ENCODE measurements around the gene RNF213.

The RNF213 gene

GRCh38 chr17:80290156-80290555 is 29.5 kb downstream of the RNF213 start:
- POLR2A ChIA-PET: no interaction called here
- Histone ChIP-seq H3K9me3 (ENCODE audit: control insufficient read depth, insufficient read depth, low read depth, low read length) (no peaks in the 10 kb centered on the region), H3K4me1 (ENCODE audit: control insufficient read depth, insufficient read depth, low read length) (no peaks in the 10 kb centered on the region), H3K36me3 (ENCODE audit: control insufficient read depth in 2 of 2, insufficient read depth in 1 of 2, low read length in 2 of 2) (peaks cover 19 to 70% of the 10 kb centered on the region in 2 experiments; a peak in 2 of 3 replicates), H3K27ac (ENCODE audit: extremely low read depth, low read depth, low read length) (no peak overlapping the region), H3K4me3 (ENCODE audit: low read depth, low read length) (no peak overlapping the region)
- CTCF ChIA-PET: no interaction called here
- TF ChIP-seq ZBTB26 (tag by site-specific recombination; optimal IDR thresholded peaks at IDR 0.05) (peak; percentile 65), ZSCAN18 (tag by site-specific recombination; IDR thresholded peaks at IDR 0.05) (no peak), SP2 (tag by site-specific recombination; IDR thresholded peaks at IDR 0.05) (no peak), OSR2 (tag by site-specific recombination; IDR thresholded peaks at IDR 0.05) (no peak), TSHZ1 (tag by site-specific recombination; IDR thresholded peaks at IDR 0.05; ENCODE audit: borderline replicate concordance) (no peak), ZNF23 (tag by site-specific recombination; IDR thresholded peaks at IDR 0.05; ENCODE audit: borderline replicate concordance) (no peak), ZNF785 (tag by site-specific recombination; IDR thresholded peaks at IDR 0.05) (no peak), ZSCAN4 (tag by site-specific recombination; IDR thresholded peaks at IDR 0.05) (peak; percentile 99)

GRCh38 chr17:80291260-80291659 is 30.6 kb downstream of the RNF213 start:
- no peaks in the 10 kb centered on the region for H3K9me3 ChIP-seq (ENCODE audit: control insufficient read depth, insufficient read depth, low read depth, low read length)
- no peak overlapping the region for H3K4me3 ChIP-seq (ENCODE audit: low read depth, low read length)
- peaks cover 23 to 81% of the 10 kb centered on the region in 2 experiments for H3K36me3 ChIP-seq (ENCODE audit: control insufficient read depth in 2 of 2, insufficient read depth in 1 of 2, low read length in 2 of 2)
- TF ChIP-seq MYNN (tag by site-specific recombination; IDR thresholded peaks at IDR 0.05; ENCODE audit: borderline replicate concordance): no peak
- TF ChIP-seq ZSCAN23 (tag by site-specific recombination; IDR thresholded peaks at IDR 0.05): no peak
- no peak for TF ChIP-seq KLF10 (tag by site-specific recombination; IDR thresholded peaks at IDR 0.05)
- no peak for TF ChIP-seq IKZF3 (tag by site-specific recombination; IDR thresholded peaks at IDR 0.05)
- no peak for TF ChIP-seq ZBTB10 (tag by site-specific recombination; IDR thresholded peaks at IDR 0.05)
- TF ChIP-seq PRDM10 (tag by site-specific recombination; IDR thresholded peaks at IDR 0.05): no peak
- no peak for TF ChIP-seq GLI2 (tag by site-specific recombination; IDR thresholded peaks at IDR 0.05; ENCODE audit: borderline replicate concordance, low read depth)
- TF ChIP-seq WT1 (tag by site-specific recombination; IDR thresholded peaks at IDR 0.05): no peak
- no peak for TF ChIP-seq ZNF416 (tag by site-specific recombination; IDR thresholded peaks at IDR 0.05)
- H3K4me1 ChIP-seq (ENCODE audit: control insufficient read depth, insufficient read depth, low read length): no peaks in the 10 kb centered on the region
- ChIA-PET CTCF (interaction anchor here (1.2 kb wide), 1 partner anchor 209 kb away, joined by 4 read pairs; no protein-coding TSS in a partner anchor), POLR2A (no interaction called here)
- no peak overlapping the region for H3K27ac ChIP-seq (ENCODE audit: extremely low read depth, low read depth, low read length)

Data from HEK293 (cell line).